ENCODE data around the gene EGFL7. TPM values are rescaled to one million over a fixed set of nuclear protein-coding genes. Genes with fewer than 3 reads are reported as not detected.
A peak's percentile ranks its signal among the peaks of the same experiment; 100 is the strongest.

Gene EGFL7
- total and polyA plus RNA-seq, 9 donors: 0.18 to 113 (median 43.4) TPM

- H3K27me3 ChIP-seq: no peaks in the 10 kb centered on the region
- no peak for DNase-seq
- no peak overlapping the region for H3K4me3 ChIP-seq
- H3K9me3 ChIP-seq: no peaks in the 10 kb centered on the region
- no peaks in the 10 kb centered on the region for H3K4me1 ChIP-seq (ENCODE audit: insufficient read depth)
- 83 to 94% (median 88%) methylated on average over 10 of the region's 10 CpGs for WGBS, 3 donors
- no peaks in the 10 kb centered on the region for H3K36me3 ChIP-seq
- no peak overlapping the region for H3K27ac ChIP-seq
- intact Hi-C loops (cut with DNase I): no loop called here
- no peak for TF ChIP-seq EP300 (IDR thresholded peaks at IDR 0.05)
These were observed 20.0 kb downstream of the EGFL7 start for GRCh38 chr9:136682710-136683109.

GRCh38 chr9:136683173-136683745 lies 20.5 kb downstream of the EGFL7 start:
- Histone ChIP-seq H3K9me3 (no peaks in the 10 kb centered on the region), H3K4me1 (ENCODE audit: insufficient read depth) (no peaks in the 10 kb centered on the region), H3K36me3 (no peaks in the 10 kb centered on the region), H3K27me3 (no peaks in the 10 kb centered on the region), H3K27ac (no peak overlapping the region), H3K4me3 (no peak overlapping the region)
- 85 to 91% (median 86%) methylated on average over 16 of the region's 16 CpGs for WGBS, 3 donors
- DNase-seq: no peak
- intact Hi-C loops (cut with DNase I): no loop called here
- TF ChIP-seq POLR2A (IDR thresholded peaks at IDR 0.05) (no peak), EP300 (IDR thresholded peaks at IDR 0.05) (no peak), CTCF (IDR thresholded peaks at IDR 0.05) (no peak)

DNA sequence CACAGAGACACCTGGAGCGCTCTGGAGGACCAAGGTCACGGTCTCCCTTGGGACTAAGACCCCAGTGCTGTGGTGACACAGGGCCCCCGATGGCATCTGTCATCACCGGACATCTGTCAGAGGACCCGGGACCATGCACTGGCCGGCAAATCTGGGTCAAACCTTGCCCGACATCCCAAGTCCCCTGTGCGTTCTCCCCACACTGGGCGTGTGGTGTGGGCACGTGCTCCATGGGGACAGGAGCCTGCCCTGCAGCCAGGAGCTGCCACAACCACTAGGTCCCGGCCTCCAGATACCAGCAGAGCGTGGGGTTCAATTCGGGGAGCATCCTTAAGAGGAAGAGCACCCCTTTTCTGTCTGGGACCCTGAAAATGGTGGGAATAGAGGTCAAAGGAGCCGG lies 21.0 kb downstream of the EGFL7 start:
- intact Hi-C loops (cut with DNase I): no loop called here
- no peak overlapping the region for H3K4me3 ChIP-seq
- WGBS, 3 donors: 90 to 94% (median 94%) methylated on average over 13 to 14 of the region's 14 CpGs
- no peaks in the 10 kb centered on the region for H3K36me3 ChIP-seq
- DNase-seq: no peak
- no peak overlapping the region for H3K27ac ChIP-seq
- H3K4me1 ChIP-seq (ENCODE audit: insufficient read depth): no peaks in the 10 kb centered on the region
- no peaks in the 10 kb centered on the region for H3K27me3 ChIP-seq
- TF ChIP-seq CTCF (IDR thresholded peaks at IDR 0.05): no peak
- TF ChIP-seq EP300 (IDR thresholded peaks at IDR 0.05): no peak
- TF ChIP-seq POLR2A (IDR thresholded peaks at IDR 0.05): no peak
- no peaks in the 10 kb centered on the region for H3K9me3 ChIP-seq

DNA sequence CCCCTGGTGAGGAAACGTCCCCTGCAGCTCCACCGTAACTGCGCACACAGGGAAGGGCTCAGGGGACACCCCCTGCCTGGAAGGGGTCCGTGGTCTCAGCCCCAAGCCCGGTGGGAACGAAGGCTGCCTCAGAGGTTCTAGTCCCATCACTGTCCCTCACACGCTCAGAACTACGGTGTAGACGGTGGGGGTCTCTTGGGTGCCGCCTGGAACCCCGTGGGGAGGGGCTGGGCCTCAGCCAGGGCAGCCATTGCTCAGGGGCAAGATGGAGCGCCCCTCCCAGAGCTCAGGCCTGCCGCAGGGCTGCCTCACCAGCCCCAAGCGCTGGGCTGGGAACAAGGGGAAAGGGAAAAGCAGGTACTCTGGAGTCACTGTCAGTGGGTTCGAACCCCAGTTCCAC lies 21.6 kb downstream of the EGFL7 start:
- no peak overlapping the region for H3K27ac ChIP-seq
- no peaks in the 10 kb centered on the region for H3K36me3 ChIP-seq
- H3K4me1 ChIP-seq (ENCODE audit: insufficient read depth): no peaks in the 10 kb centered on the region
- 83 to 85% (median 83%) methylated on average over 15 of the region's 15 CpGs for WGBS, 3 donors
- no peak for TF ChIP-seq POLR2A (IDR thresholded peaks at IDR 0.05)
- TF ChIP-seq CTCF (IDR thresholded peaks at IDR 0.05): no peak
- no peak for TF ChIP-seq EP300 (IDR thresholded peaks at IDR 0.05)
- H3K9me3 ChIP-seq: no peaks in the 10 kb centered on the region
- peak in 1 of 5 donors; percentile 31 for DNase-seq
- H3K27me3 ChIP-seq: no peaks in the 10 kb centered on the region
- intact Hi-C loops (cut with DNase I): no loop called here
- no peak overlapping the region for H3K4me3 ChIP-seq

GRCh38 chr9:136684799-136685198 lies 22.1 kb downstream of the EGFL7 start:
- WGBS, 3 donors: 86 to 90% (median 88%) methylated on average over 15 of the region's 15 CpGs
- DNase-seq: peak in 1 of 5 donors; percentile 33
- H3K27ac ChIP-seq: no peak overlapping the region
- no peaks in the 10 kb centered on the region for H3K4me1 ChIP-seq (ENCODE audit: insufficient read depth)
- intact Hi-C loops (cut with DNase I): no loop called here
- TF ChIP-seq CTCF (IDR thresholded peaks at IDR 0.05): no peak
- TF ChIP-seq EP300 (IDR thresholded peaks at IDR 0.05): no peak
- TF ChIP-seq POLR2A (IDR thresholded peaks at IDR 0.05): no peak
- H3K4me3 ChIP-seq: no peak overlapping the region
- H3K27me3 ChIP-seq: no peaks in the 10 kb centered on the region
- no peaks in the 10 kb centered on the region for H3K9me3 ChIP-seq
- no peaks in the 10 kb centered on the region for H3K36me3 ChIP-seq

Measured in ovary (tissue), 9 donors.